HG03565 (cell line): Measurements from ENCODE around the gene PLEKHH3.

Experiments used
- ATAC-seq: cut with Tn5 transposase; IDR thresholded peaks from one replicate; pipeline ENCODE4 v1.9.1; 2021; ENCODE audit warnings: mild to moderate bottlenecking, moderate library complexity; ENCODE audit not compliant: unreplicated experiment

The PLEKHH3 gene

GRCh38 chr17:42687707-42688320, 11.0 kb upstream of the PLEKHH3 start:
- ATAC-seq, result no peak

- ATAC-seq, result no peak
Observed at GRCh38 chr17:42686520-42687128, 9.8 kb upstream of the PLEKHH3 start.

GRCh38 chr17:42685831-42686230, 9.0 kb upstream of the PLEKHH3 start:
- no peak for ATAC-seq

GRCh38 chr17:42684929-42685556, 8.2 kb upstream of the PLEKHH3 start:
- no peak for ATAC-seq

GRCh38 chr17:42683407-42684034, 6.7 kb upstream of the PLEKHH3 start:
- ATAC-seq, result no peak

- ATAC-seq, result no peak
Observed at GRCh38 chr17:42682722-42683403, 6.1 kb upstream of the PLEKHH3 start.

GRCh38 chr17:42681976-42682721, 5.4 kb upstream of the PLEKHH3 start, which contains the start of gene CNTNAP1:
TSS of gene CNTNAP1 (plus strand) at chr17:42682531. CDS start at chr17:42682830, 299 bp downstream.
- no peak for ATAC-seq

- no peak for ATAC-seq
Observed at GRCh38 chr17:42680331-42680808, 3.6 kb upstream of the PLEKHH3 start.

- no peak for ATAC-seq
Observed at GRCh38 chr17:42679492-42680330, 2.9 kb upstream of the PLEKHH3 start.

GRCh38 chr17:42678951-42679491, 2.2 kb upstream of the PLEKHH3 start:
- no peak for ATAC-seq

- ATAC-seq, result no peak
Observed at GRCh38 chr17:42677921-42678781, 1.4 kb upstream of the PLEKHH3 start.

GRCh38 chr17:42677012-42677857, 441 bp upstream of the PLEKHH3 start:
- peak; percentile 66 for ATAC-seq

- no peak for ATAC-seq
Observed at GRCh38 chr17:42675965-42676423, 800 bp downstream of the PLEKHH3 start.

GRCh38 chr17:42675348-42675964, 1.3 kb downstream of the PLEKHH3 start:
- ATAC-seq, result no peak

- no peak for ATAC-seq
Observed at GRCh38 chr17:42674755-42675347, 1.9 kb downstream of the PLEKHH3 start.
